ENCODE measurements around the gene BSCL2. TPM values are rescaled to one million over a fixed set of nuclear protein-coding genes. Genes with fewer than 3 reads are reported as not detected.
"Not testable (repeated sequence)": the region's sequence is repeated elsewhere in the genome, so short reads cannot be mapped to it uniquely, and the experiment has no call there.

The BSCL2 gene
- total RNA-seq, 4 donors from 2014 or later, result 61.7 to 155 (median 75.7) TPM

DNA sequence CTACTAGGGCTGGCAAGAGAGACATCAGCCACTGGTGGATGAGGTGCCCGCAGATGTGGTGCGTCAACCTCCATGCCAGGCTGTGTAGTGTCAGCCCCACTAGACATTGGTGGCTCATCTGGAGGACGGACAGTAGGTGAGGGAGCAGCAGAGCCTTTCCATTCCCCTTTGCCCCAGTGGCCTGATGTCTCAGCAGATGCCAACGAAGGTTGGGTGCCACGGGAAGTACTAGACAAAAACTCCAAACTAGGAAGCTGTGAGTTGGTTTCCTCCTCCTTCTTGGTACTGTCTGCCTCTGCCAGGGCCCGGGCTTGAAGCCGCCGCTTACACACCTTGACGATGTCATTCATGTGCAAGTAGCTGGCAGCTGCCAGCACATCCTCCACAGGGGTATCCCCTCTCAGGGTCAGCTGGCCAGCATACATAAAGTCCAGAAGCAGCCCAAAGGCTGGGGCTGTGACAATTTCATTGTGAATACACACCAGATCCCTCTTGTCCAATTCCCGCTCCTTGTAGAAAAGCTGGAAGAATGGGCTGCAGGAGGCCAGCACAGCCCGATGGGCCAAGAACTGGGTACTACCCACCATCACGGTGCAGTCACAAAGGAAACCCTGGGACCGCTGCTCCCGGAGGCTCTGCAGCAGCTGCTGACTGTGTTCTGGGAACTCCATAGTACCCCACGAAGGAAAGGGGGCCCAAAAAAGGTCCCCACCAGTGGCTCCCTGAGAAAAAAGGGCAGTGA, 45.9 kb upstream of the BSCL2 start:
- WGBS, 2 donors (ENCODE audit: low coverage in 1 of 2), result 65 to 80% methylated on average over 4 to 15 of the region's 15 CpGs
- Histone ChIP-seq H3K4me3 (peak overlapping the region; percentile 58 to 71 (median 62)), H3K36me3 (peaks cover 0 to 4% (median 0%) of the 10 kb centered on the region in 4 donors), H3K27ac (peak overlapping the region; percentile 83 to 95 (median 90)), H3K9me3 (no peaks in the 10 kb centered on the region), H3K4me1 (peaks cover 0 to 35% (median 15%) of the 10 kb centered on the region in 4 donors), H3K27me3 (no peaks in the 10 kb centered on the region)
- in situ Hi-C loops (cut with MboI; ENCODE audit: low pct_ligation_motif_present in 1 of 4, low pct_unique_long_range_greater_than_20kb in 1 of 4, low sequenced_read_pairs in 3 of 4), result no loop called here
- intact Hi-C loops (cut with DNase I; ENCODE audit: low total_unique reads), result no loop called here
- TF ChIP-seq, protein P1, sequence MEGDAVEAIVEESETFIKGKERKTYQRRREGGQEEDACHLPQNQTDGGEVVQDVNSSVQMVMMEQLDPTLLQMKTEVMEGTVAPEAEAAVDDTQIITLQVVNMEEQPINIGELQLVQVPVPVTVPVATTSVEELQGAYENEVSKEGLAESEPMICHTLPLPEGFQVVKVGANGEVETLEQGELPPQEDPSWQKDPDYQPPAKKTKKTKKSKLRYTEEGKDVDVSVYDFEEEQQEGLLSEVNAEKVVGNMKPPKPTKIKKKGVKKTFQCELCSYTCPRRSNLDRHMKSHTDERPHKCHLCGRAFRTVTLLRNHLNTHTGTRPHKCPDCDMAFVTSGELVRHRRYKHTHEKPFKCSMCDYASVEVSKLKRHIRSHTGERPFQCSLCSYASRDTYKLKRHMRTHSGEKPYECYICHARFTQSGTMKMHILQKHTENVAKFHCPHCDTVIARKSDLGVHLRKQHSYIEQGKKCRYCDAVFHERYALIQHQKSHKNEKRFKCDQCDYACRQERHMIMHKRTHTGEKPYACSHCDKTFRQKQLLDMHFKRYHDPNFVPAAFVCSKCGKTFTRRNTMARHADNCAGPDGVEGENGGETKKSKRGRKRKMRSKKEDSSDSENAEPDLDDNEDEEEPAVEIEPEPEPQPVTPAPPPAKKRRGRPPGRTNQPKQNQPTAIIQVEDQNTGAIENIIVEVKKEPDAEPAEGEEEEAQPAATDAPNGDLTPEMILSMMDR (IDR thresholded peaks at IDR 0.05), result no peak
- TF ChIP-seq POLR2AphosphoS5 (IDR thresholded peaks at IDR 0.05), result no peak
- no peak for DNase-seq

DNA sequence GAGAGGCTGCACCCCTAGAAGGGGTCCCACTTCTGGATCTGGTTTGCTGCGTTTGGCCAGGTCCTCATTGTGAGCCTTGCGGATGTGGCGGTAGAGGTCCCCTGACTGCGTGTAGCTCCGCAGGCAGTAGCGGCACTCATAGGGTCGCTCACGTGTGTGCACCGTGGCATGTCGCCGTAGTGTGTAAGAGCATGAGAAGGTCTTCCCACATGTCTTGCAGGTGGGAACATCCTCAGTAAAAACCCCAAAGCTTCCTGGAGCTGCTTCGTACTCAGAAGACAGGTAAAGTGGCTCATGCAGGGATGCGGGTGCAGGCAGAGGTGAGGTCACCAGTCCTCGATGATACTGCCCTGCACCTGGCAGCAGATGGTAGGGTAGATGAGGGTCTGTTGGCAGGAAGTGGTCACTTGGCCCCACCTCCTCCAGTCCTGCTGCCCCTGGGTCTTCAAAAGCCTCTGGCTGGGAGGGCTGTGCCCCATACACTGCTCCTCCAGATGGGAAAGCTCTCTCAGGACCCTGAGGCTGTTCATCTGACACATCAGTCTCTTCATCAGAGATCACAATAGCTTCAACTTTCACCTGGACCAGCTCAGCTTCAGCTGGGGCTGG, 45.1 kb upstream of the BSCL2 start:
- WGBS, 2 donors (ENCODE audit: low coverage in 1 of 2), result 98% methylated on average over 14 of the region's 14 CpGs; no CpG with 5 or more reads in 1 of the 2 donors
- H3K36me3 ChIP-seq, result peaks cover 0 to 4% (median 0%) of the 10 kb centered on the region in 4 donors
- no peaks in the 10 kb centered on the region for H3K27me3 ChIP-seq
- H3K27ac ChIP-seq, result peak overlapping the region in 1 of 4 donors; percentile 86
- no peak for DNase-seq
- intact Hi-C loops (cut with DNase I; ENCODE audit: low total_unique reads) (no loop called here), in situ Hi-C loops (cut with MboI; ENCODE audit: low pct_ligation_motif_present in 1 of 4, low pct_unique_long_range_greater_than_20kb in 1 of 4, low sequenced_read_pairs in 3 of 4) (no loop called here)
- no peaks in the 10 kb centered on the region for H3K9me3 ChIP-seq
- no peak for TF ChIP-seq POLR2AphosphoS5 (IDR thresholded peaks at IDR 0.05)
- no peak for TF ChIP-seq POLR2A (IDR thresholded peaks at IDR 0.05)
- TF ChIP-seq, protein P1 (IDR thresholded peaks at IDR 0.05), result no peak
- no peak for TF ChIP-seq EP300 (IDR thresholded peaks at IDR 0.05; ENCODE audit: low read depth)
- H3K4me1 ChIP-seq, result peaks cover 0 to 35% (median 15%) of the 10 kb centered on the region in 4 donors
- no peak overlapping the region for H3K4me3 ChIP-seq

DNA sequence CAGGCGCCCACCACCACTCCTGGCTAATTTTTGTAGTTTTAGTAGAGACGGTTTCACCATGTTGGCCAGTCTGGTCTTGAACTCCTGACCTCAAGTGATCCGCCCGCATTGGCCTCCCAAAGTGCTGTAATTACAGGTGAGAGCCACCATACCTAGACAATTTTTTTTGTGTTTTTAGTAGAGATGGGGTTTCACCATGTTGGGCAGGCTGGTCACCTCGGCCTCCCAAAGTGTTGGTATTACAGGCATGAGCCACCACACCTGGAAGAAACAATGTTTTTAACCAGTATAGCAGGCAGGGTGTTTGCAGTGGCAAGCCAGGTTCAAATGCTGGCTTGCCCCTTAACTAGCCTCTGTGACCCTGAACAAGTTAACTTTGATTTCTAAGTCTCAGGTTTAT, 42.7 kb upstream of the BSCL2 start:
- H3K4me3 ChIP-seq; in situ Hi-C loops (cut with MboI; ENCODE audit: low pct_ligation_motif_present in 1 of 4, low pct_unique_long_range_greater_than_20kb in 1 of 4, low sequenced_read_pairs in 3 of 4); H3K27ac ChIP-seq; intact Hi-C loops (cut with DNase I; ENCODE audit: low total_unique reads); DNase-seq; H3K36me3 ChIP-seq; H3K9me3 ChIP-seq; H3K27me3 ChIP-seq: not testable (repeated sequence)
- H3K4me1 ChIP-seq, result peaks cover 0 to 35% (median 15%) of the 10 kb centered on the region in 4 donors
- WGBS, 2 donors (ENCODE audit: low coverage in 1 of 2), result 93 to 97% methylated on average over 4 to 5 of the region's 5 CpGs

DNA sequence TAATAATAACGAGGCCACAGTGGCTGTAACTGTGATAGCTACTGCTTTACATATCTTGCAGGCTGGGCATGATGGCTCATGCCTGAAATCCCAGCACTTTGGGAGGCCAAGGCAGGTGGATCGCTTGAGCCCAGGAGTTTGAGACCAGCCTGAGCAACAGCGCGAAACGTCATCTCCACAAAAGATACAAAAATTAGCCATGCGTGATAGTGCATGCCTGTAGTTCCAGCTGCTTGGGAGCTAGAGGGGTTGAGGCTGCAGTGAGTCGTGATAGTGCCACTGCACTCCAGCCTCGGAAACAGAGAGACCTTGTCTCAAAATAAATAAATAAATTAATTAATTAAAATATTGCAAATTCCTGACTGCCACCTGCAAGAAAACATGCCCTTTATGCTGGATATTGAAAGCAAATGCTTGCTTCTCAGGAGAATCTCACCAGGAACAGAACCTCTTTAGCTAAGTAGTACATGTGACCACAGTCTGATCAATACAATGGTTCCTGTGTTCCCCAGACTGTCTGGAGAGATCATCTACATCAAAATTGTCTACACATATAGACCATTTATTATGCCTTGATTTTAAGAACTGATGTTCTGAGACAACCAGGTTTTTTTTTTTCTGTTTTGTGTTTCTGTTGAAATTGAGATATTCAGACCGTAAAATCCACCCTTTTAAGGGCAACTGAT, 40.4 kb upstream of the BSCL2 start:
- 78 to 83% methylated on average over 4 to 9 of the region's 9 CpGs for WGBS, 2 donors (ENCODE audit: low coverage in 1 of 2)
- H3K9me3 ChIP-seq, result no peaks in the 10 kb centered on the region
- TF ChIP-seq POLR2AphosphoS5 (IDR thresholded peaks at IDR 0.05) (no peak), POLR2A (IDR thresholded peaks at IDR 0.05) (no peak), EP300 (IDR thresholded peaks at IDR 0.05; ENCODE audit: low read depth) (no peak)
- TF ChIP-seq, protein P1 (IDR thresholded peaks at IDR 0.05), result no peak
- peaks cover 0 to 4% (median 0%) of the 10 kb centered on the region in 4 donors for H3K36me3 ChIP-seq
- in situ Hi-C loops (cut with MboI; ENCODE audit: low pct_ligation_motif_present in 1 of 4, low pct_unique_long_range_greater_than_20kb in 1 of 4, low sequenced_read_pairs in 3 of 4), result no loop called here
- H3K4me1 ChIP-seq, result peaks cover 0 to 20% (median 2%) of the 10 kb centered on the region in 4 donors
- H3K4me3 ChIP-seq, result no peak overlapping the region
- H3K27ac ChIP-seq, result no peak overlapping the region
- no peak for DNase-seq
- H3K27me3 ChIP-seq, result no peaks in the 10 kb centered on the region
- intact Hi-C loops (cut with DNase I; ENCODE audit: low total_unique reads), result no loop called here

Measured in transverse colon (tissue), 4 donors.